ENCODE data around the gene ZCCHC7.
"Not testable (repeated sequence)": the region's sequence is repeated elsewhere in the genome, so short reads cannot be mapped to it uniquely, and the experiment has no call there.

ZCCHC7 gene

DNA sequence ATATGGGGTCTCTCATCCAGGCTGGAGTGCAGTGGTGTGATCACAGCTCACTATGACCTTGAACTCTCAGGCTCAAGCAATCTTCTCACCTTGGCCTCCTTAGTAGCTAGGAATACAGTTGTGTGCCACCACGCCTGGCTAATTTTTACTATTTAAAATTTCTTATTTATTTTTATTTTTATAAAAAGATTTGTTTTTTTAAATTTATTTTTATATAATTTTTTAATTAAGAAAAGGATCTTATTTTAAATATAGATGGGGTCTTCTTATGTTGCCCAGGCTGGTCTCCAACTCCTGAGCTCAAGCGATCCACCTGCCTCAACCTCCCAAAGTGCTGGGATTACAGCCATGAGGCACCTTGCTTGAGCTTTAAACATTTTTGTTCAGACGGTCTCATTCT is 2.4 kb upstream of the ZCCHC7 start:
- no peaks in the 10 kb centered on the region for H3K27me3 ChIP-seq (ENCODE audit: control insufficient read depth, low read length)
- TF ChIP-seq, protein P1, sequence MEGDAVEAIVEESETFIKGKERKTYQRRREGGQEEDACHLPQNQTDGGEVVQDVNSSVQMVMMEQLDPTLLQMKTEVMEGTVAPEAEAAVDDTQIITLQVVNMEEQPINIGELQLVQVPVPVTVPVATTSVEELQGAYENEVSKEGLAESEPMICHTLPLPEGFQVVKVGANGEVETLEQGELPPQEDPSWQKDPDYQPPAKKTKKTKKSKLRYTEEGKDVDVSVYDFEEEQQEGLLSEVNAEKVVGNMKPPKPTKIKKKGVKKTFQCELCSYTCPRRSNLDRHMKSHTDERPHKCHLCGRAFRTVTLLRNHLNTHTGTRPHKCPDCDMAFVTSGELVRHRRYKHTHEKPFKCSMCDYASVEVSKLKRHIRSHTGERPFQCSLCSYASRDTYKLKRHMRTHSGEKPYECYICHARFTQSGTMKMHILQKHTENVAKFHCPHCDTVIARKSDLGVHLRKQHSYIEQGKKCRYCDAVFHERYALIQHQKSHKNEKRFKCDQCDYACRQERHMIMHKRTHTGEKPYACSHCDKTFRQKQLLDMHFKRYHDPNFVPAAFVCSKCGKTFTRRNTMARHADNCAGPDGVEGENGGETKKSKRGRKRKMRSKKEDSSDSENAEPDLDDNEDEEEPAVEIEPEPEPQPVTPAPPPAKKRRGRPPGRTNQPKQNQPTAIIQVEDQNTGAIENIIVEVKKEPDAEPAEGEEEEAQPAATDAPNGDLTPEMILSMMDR (IDR thresholded peaks at IDR 0.05; ENCODE audit: low read depth, low read length, poor library complexity, severe bottlenecking), result no peak
- no peak for TF ChIP-seq EZH2phosphoT487 (IDR thresholded peaks at IDR 0.05; ENCODE audit: borderline replicate concordance, low read length)
- H3K9me3 ChIP-seq (ENCODE audit: control insufficient read depth, insufficient read depth, low read length), result peaks cover 5% of the 10 kb centered on the region
- H3K9me2 ChIP-seq (replicated peaks; ENCODE audit: control insufficient read depth, low read length), result no peaks in the 10 kb centered on the region
- H3K4me1 ChIP-seq (ENCODE audit: control insufficient read depth, low read length), result peaks cover 47% of the 10 kb centered on the region
- H3F3A ChIP-seq (ENCODE audit: control insufficient read depth, insufficient read depth), result 0 out of 2 replicates have a peak, but pooled peaks cover 8% of the 10 kb centered on the region
- no peaks in the 10 kb centered on the region for H4K20me1 ChIP-seq (ENCODE audit: control insufficient read depth, insufficient read depth, low read depth, low read length)
- no peak overlapping the region for H3K4me2 ChIP-seq (ENCODE audit: low read length)
- peaks cover 26% of the 10 kb centered on the region for H3K79me2 ChIP-seq (ENCODE audit: control insufficient read depth, low read length)
- H3K27ac ChIP-seq (ENCODE audit: low read depth, low read length), result no peak overlapping the region
- H3K4me3 ChIP-seq (ENCODE audit: low read length), result no peak overlapping the region
- peaks cover 23% of the 10 kb centered on the region for H3K36me3 ChIP-seq (ENCODE audit: control insufficient read depth, low read length)

- Histone ChIP-seq H3K27me3 (ENCODE audit: control insufficient read depth, low read length) (no peaks in the 10 kb centered on the region), H3K4me1 (ENCODE audit: control insufficient read depth, low read length) (peaks cover 49% of the 10 kb centered on the region), H3K27ac (ENCODE audit: low read depth, low read length) (no peak overlapping the region), H3K79me2 (ENCODE audit: control insufficient read depth, low read length) (peaks cover 40% of the 10 kb centered on the region), H4K20me1 (ENCODE audit: control insufficient read depth, insufficient read depth, low read depth, low read length) (no peaks in the 10 kb centered on the region), H3K9me2 (replicated peaks; ENCODE audit: control insufficient read depth, low read length) (no peaks in the 10 kb centered on the region), H3F3A (ENCODE audit: control insufficient read depth, insufficient read depth) (0 out of 2 replicates have a peak, but pooled peaks cover 8% of the 10 kb centered on the region), H3K4me3 (ENCODE audit: low read length) (peak overlapping the region; percentile 96), H3K4me2 (ENCODE audit: low read length) (peak overlapping the region; percentile 63; the same call in 1 of the 2 replicates), H3K9me3 (ENCODE audit: control insufficient read depth, insufficient read depth, low read length) (peaks cover 5% of the 10 kb centered on the region), H3K36me3 (ENCODE audit: control insufficient read depth, low read length) (peaks cover 36% of the 10 kb centered on the region)
- TF ChIP-seq EZH2phosphoT487 (IDR thresholded peaks at IDR 0.05; ENCODE audit: borderline replicate concordance, low read length), result no peak
- TF ChIP-seq, protein P1 (IDR thresholded peaks at IDR 0.05; ENCODE audit: low read depth, low read length, poor library complexity, severe bottlenecking), result no peak
Measured at GRCh38 chr9:37119360-37119759, 1.0 kb upstream of the ZCCHC7 start.

DNA sequence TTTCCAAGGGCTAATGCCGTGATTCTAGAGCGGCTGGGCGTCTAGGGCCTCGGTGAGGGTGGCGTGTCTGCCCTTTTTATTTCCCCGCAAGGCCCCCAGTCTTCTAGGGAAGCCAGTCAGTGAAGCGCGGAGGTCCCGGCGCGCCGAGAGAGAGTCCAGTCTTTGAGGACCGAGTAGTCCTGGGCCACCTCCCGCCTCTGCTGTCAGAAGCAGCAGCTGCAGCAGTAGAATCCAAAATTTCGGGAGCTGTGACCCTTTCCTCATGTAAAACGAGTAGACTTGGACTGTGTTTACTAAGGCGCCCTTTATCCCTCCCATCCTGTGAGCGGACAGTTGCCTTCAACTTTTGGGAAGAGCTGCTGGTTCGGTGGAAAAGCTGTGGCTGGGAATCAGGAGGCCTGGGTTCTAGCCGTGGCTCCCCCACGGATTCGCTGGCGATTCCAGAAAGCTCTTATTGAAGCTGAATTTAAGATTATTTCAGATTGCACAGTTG is 515 bp downstream of the ZCCHC7 start:
- H3K27me3 ChIP-seq (ENCODE audit: control insufficient read depth, low read length); H4K20me1 ChIP-seq (ENCODE audit: control insufficient read depth, insufficient read depth, low read depth, low read length); H3K9me2 ChIP-seq (replicated peaks; ENCODE audit: control insufficient read depth, low read length); H3F3A ChIP-seq (ENCODE audit: control insufficient read depth, insufficient read depth); H3K9me3 ChIP-seq (ENCODE audit: control insufficient read depth, insufficient read depth, low read length): not testable (repeated sequence)
- Histone ChIP-seq H3K4me3 (ENCODE audit: low read length) (peak overlapping the region; percentile 96), H3K27ac (ENCODE audit: low read depth, low read length) (peak overlapping the region; percentile 81), H3K36me3 (ENCODE audit: control insufficient read depth, low read length) (peaks cover 49% of the 10 kb centered on the region), H3K4me2 (ENCODE audit: low read length) (peak overlapping the region; percentile 63), H3K79me2 (ENCODE audit: control insufficient read depth, low read length) (peaks cover 56% of the 10 kb centered on the region), H3K4me1 (ENCODE audit: control insufficient read depth, low read length) (peaks cover 50% of the 10 kb centered on the region)

DNA sequence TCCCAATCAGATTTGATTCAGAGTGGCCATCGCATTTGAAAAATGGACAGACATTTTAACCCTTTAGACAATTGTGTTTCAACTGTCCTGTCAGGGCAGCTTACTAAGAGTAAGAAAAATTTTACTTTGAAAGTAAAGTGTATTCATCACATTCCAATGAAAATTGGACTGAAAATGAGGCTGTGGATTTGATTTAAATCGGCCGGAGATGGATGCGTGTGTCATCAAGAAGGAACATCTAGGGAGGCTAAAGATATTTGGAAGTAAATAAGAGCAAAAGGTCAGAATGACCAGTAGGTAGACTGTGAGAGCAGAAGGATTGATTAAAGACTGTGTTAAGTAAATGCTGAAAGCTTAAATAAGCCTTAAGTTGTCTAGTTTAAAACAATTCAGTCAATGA is 1.5 kb downstream of the ZCCHC7 start:
- peaks cover 66% of the 10 kb centered on the region for H3K79me2 ChIP-seq (ENCODE audit: control insufficient read depth, low read length)
- peaks cover 53% of the 10 kb centered on the region for H3K4me1 ChIP-seq (ENCODE audit: control insufficient read depth, low read length)
- H3K27me3 ChIP-seq (ENCODE audit: control insufficient read depth, low read length), result no peaks in the 10 kb centered on the region
- H4K20me1 ChIP-seq (ENCODE audit: control insufficient read depth, insufficient read depth, low read depth, low read length), result peaks cover 18% of the 10 kb centered on the region
- H3F3A ChIP-seq (ENCODE audit: control insufficient read depth, insufficient read depth), result 0 out of 2 replicates have a peak, but pooled peaks cover 5% of the 10 kb centered on the region
- peak overlapping the region; percentile 96 for H3K4me3 ChIP-seq (ENCODE audit: low read length)
- peaks cover 5% of the 10 kb centered on the region for H3K9me3 ChIP-seq (ENCODE audit: control insufficient read depth, insufficient read depth, low read length)
- peak overlapping the region; percentile 63 for H3K4me2 ChIP-seq (ENCODE audit: low read length)
- peak overlapping the region; percentile 81 for H3K27ac ChIP-seq (ENCODE audit: low read depth, low read length)
- TF ChIP-seq EZH2phosphoT487 (IDR thresholded peaks at IDR 0.05; ENCODE audit: borderline replicate concordance, low read length), result no peak
- TF ChIP-seq, protein P1 (IDR thresholded peaks at IDR 0.05; ENCODE audit: low read depth, low read length, poor library complexity, severe bottlenecking), result no peak
- peaks cover 59% of the 10 kb centered on the region for H3K36me3 ChIP-seq (ENCODE audit: control insufficient read depth, low read length)
- no peaks in the 10 kb centered on the region for H3K9me2 ChIP-seq (replicated peaks; ENCODE audit: control insufficient read depth, low read length)
